Right forelimb (tissue), 1 donor: ENCODE results near the gene PSMD6.
A peak's percentile ranks its signal among the peaks of the same experiment; 100 is the strongest.

Experiments
- DNase-seq: peaks from one replicate; pipeline ENCODE4 v3.0.0-alpha.2; 2018

PSMD6 gene

GRCh38 chr3:64008017-64008416 lies 15.3 kb downstream of the PSMD6 start:
- DNase-seq = no peak

GRCh38 chr3:64003589-64003988 lies 19.7 kb downstream of the PSMD6 start:
- DNase-seq = no peak

GRCh38 chr3:64002233-64002632 lies 21.1 kb downstream of the PSMD6 start:
- DNase-seq = no peak

GRCh38 chr3:64000453-64001055 lies 22.7 kb downstream of the PSMD6 start:
- DNase-seq = no peak

- DNase-seq = no peak
These were observed 24.2 kb downstream of the PSMD6 start for GRCh38 chr3:63998852-63999754.

GRCh38 chr3:63995086-63995485 lies 28.2 kb downstream of the PSMD6 start:
- DNase-seq = no peak

GRCh38 chr3:63993653-63994079 lies 29.6 kb downstream of the PSMD6 start:
- DNase-seq = peak; percentile 70

GRCh38 chr3:63992516-63993209 lies 30.6 kb downstream of the PSMD6 start:
- no peak for DNase-seq

GRCh38 chr3:63991666-63992065 lies 31.6 kb downstream of the PSMD6 start:
- no peak for DNase-seq

GRCh38 chr3:63990733-63991132 lies 32.6 kb downstream of the PSMD6 start:
- no peak for DNase-seq

- no peak for DNase-seq
These were observed 33.1 kb downstream of the PSMD6 start for GRCh38 chr3:63990204-63990603.

- no peak for DNase-seq
These were observed 34.4 kb downstream of the PSMD6 start for GRCh38 chr3:63988943-63989342.

- DNase-seq = no peak
These were observed 36.5 kb downstream of the PSMD6 start for GRCh38 chr3:63986831-63987230.

- DNase-seq = no peak
These were observed 37.1 kb downstream of the PSMD6 start for GRCh38 chr3:63986146-63986545.

GRCh38 chr3:63984391-63984790 lies 38.9 kb downstream of the PSMD6 start:
- DNase-seq = no peak

- no peak for DNase-seq
These were observed 41.3 kb downstream of the PSMD6 start for GRCh38 chr3:63981980-63982379.

GRCh38 chr3:63980830-63981498 lies 42.3 kb downstream of the PSMD6 start:
- no peak for DNase-seq

GRCh38 chr3:63980019-63980418 lies 43.3 kb downstream of the PSMD6 start:
- no peak for DNase-seq

- DNase-seq = no peak
These were observed 44.0 kb downstream of the PSMD6 start for GRCh38 chr3:63979093-63979885.

- DNase-seq = no peak
These were observed 45.4 kb downstream of the PSMD6 start for GRCh38 chr3:63977893-63978292.

GRCh38 chr3:63976872-63977200 lies 46.5 kb downstream of the PSMD6 start:
- DNase-seq = no peak

GRCh38 chr3:63976161-63976871 lies 47.0 kb downstream of the PSMD6 start:
- no peak for DNase-seq
